NCI-H2196 treated with DMSO at 0.1 percent for 48 hours (cell line): ENCODE data around the gene CLK4.
"Not testable (repeated sequence)": the region's sequence is repeated elsewhere in the genome, so short reads cannot be mapped to it uniquely, and the experiment has no call there.

ENCODE experiments used
- DNase-seq: peaks from one replicate; lab custom pipeline; 2025; ENCODE audit not compliant: unreplicated experiment; lab: John Stamatoyannopoulos, UW

CLK4 gene

GRCh38 chr5:178589180-178590140 lies 37.4 kb downstream of the CLK4 start:
- DNase-seq, result no peak

- no peak for DNase-seq
These were observed 38.1 kb downstream of the CLK4 start for GRCh38 chr5:178588769-178589168.

- DNase-seq, result no peak
These were observed 38.9 kb downstream of the CLK4 start for GRCh38 chr5:178587763-178588611.

- DNase-seq, result no peak
These were observed 40.5 kb downstream of the CLK4 start for GRCh38 chr5:178586396-178586795.

GRCh38 chr5:178585421-178585820 lies 41.4 kb downstream of the CLK4 start:
- DNase-seq, result not testable (repeated sequence)

- DNase-seq, result no peak
These were observed 43.6 kb downstream of the CLK4 start for GRCh38 chr5:178583279-178583678.

GRCh38 chr5:178582291-178582690 lies 44.6 kb downstream of the CLK4 start:
- DNase-seq, result no peak

GRCh38 chr5:178581621-178582020 lies 45.2 kb downstream of the CLK4 start:
- no peak for DNase-seq

- DNase-seq, result no peak
These were observed 46.4 kb downstream of the CLK4 start for GRCh38 chr5:178580271-178580955.

GRCh38 chr5:178577944-178578343 lies 48.9 kb downstream of the CLK4 start:
- no peak for DNase-seq

GRCh38 chr5:178577376-178577839 lies 49.4 kb downstream of the CLK4 start:
- no peak for DNase-seq

- no peak for DNase-seq
These were observed 50.1 kb downstream of the CLK4 start for GRCh38 chr5:178576591-178577351.

GRCh38 chr5:178573216-178573615 lies 53.6 kb downstream of the CLK4 start:
- no peak for DNase-seq

- no peak for DNase-seq
These were observed 54.2 kb downstream of the CLK4 start for GRCh38 chr5:178572617-178573016.

GRCh38 chr5:178569485-178569884 lies 57.4 kb downstream of the CLK4 start:
- DNase-seq, result no peak

- DNase-seq, result no peak
These were observed 61.9 kb downstream of the CLK4 start for GRCh38 chr5:178564811-178565550.

- no peak for DNase-seq
These were observed 62.5 kb downstream of the CLK4 start for GRCh38 chr5:178564397-178564796.

- no peak for DNase-seq
These were observed 63.2 kb downstream of the CLK4 start for GRCh38 chr5:178563621-178564020.

- no peak for DNase-seq
These were observed 65.0 kb downstream of the CLK4 start for GRCh38 chr5:178561746-178562264.
